ENCODE results near the gene TSPAN18. TPM values are rescaled to one million over a fixed set of nuclear protein-coding genes. Genes with fewer than 3 reads are reported as not detected.
A peak's percentile ranks its signal among the peaks of the same experiment; 100 is the strongest.

Gene TSPAN18
- total and polyA plus RNA-seq, 8 donors, result 2.1 to 60.3 (median 11.0) TPM

DNA sequence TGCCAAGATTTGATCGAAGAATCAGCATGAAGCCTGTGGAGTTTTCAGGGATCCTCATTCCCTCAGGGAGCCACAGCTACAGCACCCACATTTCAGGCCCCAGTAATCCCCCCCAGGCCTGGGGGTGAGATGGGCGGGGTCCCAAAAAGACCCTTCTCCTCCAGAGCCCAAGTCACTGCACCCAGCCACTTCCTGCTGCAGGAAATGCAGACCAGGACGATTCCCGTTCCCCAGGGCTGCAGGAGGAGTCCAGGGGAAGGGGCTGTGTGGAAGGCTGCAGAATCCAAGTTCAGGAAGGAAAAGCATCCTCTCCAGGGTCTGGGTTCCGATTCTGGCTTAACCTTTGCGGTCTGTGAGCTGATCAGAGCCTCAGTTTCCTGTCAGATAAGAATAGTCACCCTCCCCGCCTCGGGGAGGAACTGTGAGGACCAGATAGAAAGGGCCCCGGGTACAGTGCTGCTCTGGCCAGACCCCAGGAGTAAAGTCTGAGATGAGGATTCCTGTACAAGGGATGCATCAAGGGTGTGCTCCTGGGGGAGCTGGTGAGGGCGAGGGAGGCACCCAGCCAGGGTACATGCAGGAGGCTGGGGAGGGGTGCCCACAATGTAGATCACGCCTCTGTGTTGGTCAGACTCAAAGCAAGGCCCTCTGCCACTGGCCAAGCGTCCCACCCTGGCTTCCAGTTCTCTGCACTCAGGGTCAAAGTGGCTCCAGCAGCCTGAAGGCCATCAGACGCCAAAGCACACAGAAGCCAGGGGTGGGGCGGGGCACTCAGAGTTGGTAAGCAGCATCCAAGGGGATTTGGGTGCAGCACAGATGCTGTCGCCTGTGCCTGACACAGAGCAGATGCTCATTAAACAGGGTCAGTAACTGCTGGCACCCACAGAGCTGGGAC lies 254.0 kb downstream of the TSPAN18 start:
- Histone ChIP-seq H3K27me3 (no peaks in the 10 kb centered on the region), H3K4me1 (peaks cover 42 to 55% (median 49%) of the 10 kb centered on the region in 4 donors), H3K9me3 (no peaks in the 10 kb centered on the region), H3K4me3 (no peak overlapping the region), H3K27ac (peak overlapping the region; percentile 78 to 90 (median 84)), H3K36me3 (no peaks in the 10 kb centered on the region)
- TF ChIP-seq POLR2A (IDR thresholded peaks at IDR 0.05) (no peak), POLR2AphosphoS5 (IDR thresholded peaks at IDR 0.05) (no peak), EP300 (IDR thresholded peaks at IDR 0.05) (no peak), CTCF (IDR thresholded peaks at IDR 0.05) (no peak)
- WGBS, 5 donors, result 48 to 63% (median 62%) methylated on average over 14 to 15 of the region's 15 CpGs
- peak in 1 of 2 donors; percentile 30 for DNase-seq
- intact Hi-C loops (cut with DNase I; ENCODE audit: low total_unique reads), result no loop called here

Other genes starting within 250 kb of the TSPAN18 start
- 10 to 100 TPM in 4 of 5 donors, under 1 TPM in 1; 0.58 to 49.6 (median 24.6) TPM for gene CD82, start 161.3 kb upstream of the TSPAN18 start, total RNA-seq
- gene CD82, start 161.3 kb upstream of the TSPAN18 start, polyA plus RNA-seq, result 10 to 100 TPM in 2 of 3 donors, 1 to 10 TPM in 1; 9.9 to 54.4 (median 45.1) TPM
- gene TP53I11, start 223.9 kb downstream of the TSPAN18 start, total RNA-seq, result 100 to 1,000 TPM in 1 of 5 donors, 10 to 100 TPM in 4; 27.2 to 155 (median 31.6) TPM
- 10 to 100 TPM; 12.4 to 27.1 (median 18.5) TPM for gene TP53I11, start 223.9 kb downstream of the TSPAN18 start, polyA plus RNA-seq

Measured in stomach (tissue), 9 donors.